ENCODE measurements around the gene FRS3.

Gene FRS3

DNA sequence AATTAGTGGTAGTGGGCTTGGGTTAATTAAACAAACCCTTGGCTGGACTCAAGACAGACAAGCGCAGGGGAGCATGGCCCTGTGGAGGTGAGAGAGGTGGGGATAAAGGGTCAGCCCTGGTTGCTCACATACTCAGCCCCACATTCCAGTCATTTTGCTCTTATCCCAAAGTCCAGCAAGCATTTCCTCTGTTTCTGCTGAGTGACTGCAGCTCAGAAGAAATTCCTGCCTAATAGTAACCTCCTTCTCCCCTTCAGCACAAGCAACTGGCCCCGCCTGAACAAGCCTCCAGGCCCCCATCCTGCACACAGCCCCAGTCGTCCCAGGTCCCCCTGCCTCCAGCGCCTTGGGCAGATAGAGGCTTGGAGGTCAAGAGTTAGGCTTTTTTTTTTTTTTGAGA lies 40.7 kb downstream of the FRS3 start:
- no peak for DNase-seq

DNA sequence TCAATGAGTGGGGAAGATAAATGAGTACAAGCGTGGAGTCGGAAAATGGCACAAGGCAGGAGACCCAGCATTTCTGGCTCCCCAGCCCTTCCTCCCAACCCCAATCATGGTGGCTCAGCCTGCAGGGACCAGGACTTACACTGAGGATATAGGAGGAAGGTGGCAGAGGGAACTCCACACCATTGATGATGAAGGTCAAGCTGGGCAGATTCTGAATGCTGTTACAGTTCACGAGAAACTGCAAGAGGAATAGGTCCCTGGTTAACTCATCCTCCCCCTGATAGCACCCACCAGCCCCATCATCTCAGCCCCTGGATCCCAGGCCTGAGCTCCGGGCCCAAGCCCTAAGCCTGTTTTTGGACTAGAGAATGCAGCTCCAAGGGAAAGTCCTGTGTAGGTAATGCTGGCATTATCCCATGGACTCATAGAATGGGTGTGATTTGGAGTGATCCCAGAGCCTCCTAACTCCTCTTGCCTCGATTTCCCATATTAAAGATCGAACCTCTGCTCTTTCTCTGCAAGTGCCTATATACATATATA lies 42.0 kb downstream of the FRS3 start:
- DNase-seq = no peak

DNA sequence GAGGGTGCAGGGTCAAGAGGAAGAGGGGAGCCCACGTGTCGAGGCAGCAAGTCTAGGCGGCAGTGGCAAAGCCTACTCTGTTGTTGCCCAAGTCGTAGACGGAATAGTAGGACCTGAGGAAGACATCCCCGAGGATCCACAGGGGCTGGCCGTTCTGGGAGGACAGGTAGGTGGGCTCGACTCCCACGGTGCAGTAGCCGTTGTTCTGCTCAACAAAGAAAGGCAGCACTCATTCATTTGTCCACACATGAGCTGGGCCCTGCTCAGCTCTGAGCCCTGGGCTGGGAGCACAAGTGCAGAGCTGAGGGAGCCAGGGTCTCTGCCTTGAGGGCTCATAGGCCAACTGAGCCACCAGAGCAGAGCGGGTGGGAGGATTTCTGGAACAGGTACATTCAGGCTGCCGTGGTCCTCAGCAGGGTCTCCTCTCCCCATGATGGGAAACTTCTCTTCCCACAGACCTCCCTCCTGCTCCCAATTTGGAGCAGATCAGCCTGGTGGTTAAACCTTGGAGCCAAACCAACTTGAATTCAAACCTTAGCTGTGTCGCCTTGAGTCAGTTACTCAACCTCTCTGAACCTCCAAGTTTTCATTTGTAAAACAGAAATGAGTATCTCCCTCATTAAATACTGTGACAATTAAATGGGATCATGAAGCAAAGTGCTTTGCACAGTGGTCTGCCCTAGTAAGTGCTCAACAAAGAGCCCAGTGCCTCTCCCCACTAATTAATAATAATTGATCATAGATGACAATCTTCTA lies 42.7 kb downstream of the FRS3 start:
- no peak for DNase-seq

DNA sequence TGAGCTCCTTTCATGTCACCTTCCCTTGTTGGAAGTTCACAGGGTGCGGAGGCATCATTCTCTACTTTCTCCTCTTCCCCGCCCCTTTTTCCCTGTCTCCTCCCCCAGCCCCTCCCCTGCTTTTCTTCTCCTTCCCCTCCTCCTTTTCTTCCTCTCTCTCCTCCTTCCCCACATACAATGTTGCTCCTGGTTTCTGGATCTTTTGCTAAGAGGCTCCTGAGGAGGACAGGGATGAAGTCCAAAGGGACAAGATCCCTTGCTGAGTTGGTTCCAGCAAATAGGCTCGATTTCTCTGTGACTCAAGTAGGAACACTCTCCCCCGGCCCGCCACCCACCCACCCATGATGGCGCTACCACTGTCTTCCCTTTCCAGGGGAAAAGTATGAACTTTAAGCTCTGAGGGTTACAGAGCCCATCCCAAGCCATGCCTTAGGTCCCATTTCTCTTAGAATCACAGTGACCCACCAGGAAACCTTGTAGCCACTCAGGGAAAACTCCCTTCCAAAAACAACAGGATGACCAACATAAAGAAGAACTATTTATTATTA lies 43.4 kb downstream of the FRS3 start:
- no peak for DNase-seq

DNA sequence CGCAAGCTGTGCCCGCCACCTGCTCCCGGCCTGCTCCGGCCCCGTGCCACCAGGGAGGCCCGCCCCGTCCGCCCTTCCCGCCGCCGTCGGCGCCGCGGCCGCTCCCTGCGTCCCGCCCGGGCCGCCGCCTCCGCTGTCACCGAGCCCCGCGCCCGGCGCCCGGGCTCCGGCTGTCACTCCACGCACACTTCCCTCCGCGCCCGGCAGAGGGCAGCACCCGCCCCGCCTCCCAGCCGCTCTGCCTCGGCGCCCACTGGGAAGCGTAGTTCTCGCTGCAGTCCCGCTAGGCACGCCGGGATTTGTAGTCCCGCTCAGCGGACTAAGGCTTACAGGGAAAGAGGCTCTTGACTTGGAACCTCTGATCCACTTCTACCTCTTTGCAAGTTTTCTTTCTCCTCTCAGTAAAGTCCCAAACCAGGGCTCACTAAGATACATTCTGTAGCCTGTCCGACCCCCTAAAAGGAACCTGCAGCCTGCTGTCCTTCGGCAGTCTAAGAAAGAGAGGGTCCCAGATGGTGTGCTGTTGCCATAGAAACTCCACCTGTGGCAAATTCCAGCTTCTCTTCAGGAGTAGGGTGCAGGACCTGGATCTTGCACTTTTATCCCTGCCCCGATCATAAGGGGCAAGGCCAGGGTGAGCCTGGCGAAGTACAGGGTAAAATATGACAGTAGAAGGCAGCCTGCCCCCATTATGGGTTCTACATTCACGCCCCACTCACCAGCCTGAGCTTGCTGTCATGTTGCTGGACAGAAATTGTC lies 44.1 kb downstream of the FRS3 start, which contains the start of gene TFEB:
TFEB (minus strand) TSS at position 182 of the 759 bp plus-strand sequence. CDS start 44,395 bp downstream, outside the sequence.
- DNase-seq = peak; percentile 94

DNA sequence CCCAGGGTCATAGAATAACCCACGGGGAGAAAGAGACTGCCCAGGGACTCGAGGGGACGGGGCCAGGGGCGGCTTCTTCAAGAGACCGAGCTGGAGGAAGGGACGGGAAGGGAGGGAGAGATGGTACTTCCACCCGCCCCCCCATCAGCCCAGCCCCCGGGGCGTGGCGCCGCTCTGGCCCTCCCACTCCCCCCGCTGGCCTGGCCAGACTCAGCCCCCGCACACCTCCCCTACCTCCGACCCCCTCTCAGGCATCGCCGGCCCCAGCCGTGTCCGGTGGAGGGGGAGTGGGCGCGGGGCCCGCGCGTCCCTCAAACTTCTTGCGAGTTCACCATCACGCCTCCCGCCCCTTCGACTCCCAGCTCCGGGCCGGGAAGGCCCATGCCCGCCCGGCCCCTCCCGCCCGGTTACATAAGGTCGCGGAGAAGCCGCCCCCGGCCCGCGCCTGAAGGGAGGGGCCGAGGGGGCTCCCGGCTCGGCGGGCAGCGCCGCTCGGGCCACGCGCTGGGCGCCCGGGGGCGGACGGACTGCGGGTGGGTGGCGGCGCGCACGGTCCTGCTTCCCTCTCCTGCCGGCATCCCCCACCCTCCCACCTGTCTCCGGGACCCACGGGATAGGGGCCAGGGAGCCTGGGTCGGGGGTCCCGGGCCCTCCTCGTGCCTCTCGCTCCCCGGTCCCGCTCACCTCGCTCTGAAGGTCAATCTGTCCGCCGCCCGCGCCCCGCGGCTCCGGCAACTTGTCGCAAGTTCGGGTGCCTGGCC lies 44.9 kb downstream of the FRS3 start:
- DNase-seq = peak; percentile 76

DNA sequence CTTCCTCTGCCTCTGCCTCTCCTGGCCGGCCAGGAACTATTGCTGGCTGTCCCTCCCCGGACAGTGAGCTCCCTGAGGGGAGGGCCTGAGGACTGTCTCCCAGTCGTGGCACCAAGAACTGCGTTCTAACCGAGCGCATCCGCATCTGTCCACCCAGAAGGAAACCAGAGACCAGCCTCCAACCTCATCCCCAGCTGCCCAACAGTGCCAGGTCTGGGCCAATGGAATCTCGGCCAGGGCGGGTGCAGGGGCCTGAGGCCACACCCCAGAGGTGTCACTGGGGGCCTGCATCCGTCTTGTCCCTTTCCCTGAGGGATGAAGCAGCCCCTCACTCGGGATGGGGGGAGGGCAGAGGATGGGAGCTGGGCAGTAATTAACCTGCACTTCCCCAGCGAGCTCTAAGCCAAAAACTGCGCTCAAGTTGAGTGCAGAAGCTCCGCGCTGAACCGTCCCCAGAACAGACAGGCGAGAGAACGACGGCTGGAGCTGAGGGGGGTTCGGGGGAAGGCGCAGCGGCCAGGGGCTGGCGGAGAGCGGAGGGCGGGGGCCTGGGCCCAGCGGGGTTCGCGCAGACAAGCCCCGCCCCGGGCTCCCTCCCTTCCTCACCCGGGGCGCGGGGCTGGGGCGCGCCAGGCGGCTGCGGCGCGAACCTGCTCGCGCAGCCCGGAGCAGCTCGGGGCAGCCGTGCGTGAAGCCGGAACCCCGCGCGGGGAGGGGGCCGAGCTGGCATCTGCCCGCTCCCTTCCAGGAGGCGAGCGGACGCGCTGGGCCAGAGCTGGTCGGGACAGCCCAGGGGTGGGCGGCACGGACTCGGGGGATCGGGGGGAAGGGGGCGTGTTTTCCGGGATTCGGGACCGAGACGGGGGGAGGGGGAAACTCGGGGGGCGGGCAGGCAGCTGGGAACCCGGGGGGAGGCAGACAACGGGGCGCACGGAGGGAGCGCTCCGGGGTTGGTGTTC lies 45.7 kb downstream of the FRS3 start:
- DNase-seq = peak; percentile 78

DNA sequence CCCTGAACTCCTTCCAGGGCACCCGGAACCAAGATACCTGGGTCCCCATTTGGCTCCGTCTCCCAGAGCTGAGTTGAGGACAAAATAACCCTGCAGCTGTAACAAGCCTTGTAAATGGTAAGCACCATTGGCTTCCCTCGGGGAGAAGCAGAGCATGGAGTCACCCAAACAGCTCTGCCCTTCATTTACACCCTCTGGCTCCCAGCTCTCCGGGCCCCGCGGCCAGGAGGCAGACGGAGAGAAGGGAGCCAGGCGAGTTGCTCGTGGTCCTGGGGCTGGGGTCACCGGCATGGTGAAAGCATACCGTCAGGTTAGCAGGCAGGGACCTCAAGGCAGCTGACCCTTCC lies 46.4 kb downstream of the FRS3 start:
- peak; percentile 17 for DNase-seq

DNA sequence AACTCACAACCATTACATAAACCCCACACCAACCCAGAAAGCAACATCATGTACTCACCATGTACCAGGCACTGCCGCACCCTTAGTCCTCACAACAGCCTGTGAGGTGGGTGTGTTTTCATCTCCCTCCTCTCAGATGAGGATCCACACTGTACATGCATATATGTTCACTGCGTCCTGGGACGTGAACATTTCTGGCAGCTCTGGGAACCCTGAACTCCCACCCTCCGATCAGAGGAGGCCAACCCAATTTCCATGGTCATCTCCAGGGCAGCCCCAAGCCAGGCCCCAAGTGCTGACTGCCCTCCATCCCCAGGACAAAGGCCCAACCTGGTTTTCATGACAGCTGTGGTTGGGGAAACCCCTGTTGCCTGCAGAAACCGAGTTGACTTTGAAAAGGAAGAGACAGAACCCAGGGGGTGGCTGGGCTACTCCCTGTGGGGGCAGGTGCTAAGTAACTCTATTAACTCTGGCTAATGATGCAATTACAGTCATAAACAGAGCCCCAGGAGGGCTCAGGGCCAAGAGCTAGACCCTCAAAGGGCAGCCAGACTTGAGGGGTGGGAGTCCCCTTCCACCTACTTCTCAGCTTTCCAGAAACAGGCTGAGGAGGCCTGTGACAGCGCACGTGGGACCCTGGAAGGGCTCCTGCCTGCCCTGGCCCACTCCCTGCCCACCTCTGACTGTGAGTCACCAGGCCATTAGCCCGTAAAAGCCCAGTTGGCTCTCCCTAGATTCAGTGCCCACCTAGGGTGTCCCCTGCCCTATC lies 46.9 kb downstream of the FRS3 start:
- peak; percentile 81 for DNase-seq

DNA sequence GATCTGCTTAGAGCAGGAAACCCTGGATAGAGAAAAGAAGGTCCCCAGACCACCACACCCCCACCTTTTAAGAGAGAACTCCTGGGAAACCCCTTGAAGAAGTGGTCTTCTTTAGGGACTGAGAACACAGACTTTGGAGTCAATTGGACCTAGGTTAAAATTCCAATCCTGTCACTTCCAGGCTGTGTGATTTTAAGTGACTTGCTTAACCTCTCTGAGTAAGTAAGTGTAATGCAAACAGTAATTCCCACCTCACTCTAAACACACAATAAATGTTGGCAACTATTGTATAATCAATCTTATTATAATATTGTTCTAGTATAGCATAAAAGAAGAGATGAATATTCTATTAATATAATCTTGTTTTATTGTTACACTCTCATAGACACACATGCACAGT lies 47.6 kb downstream of the FRS3 start:
- no peak for DNase-seq

DNA sequence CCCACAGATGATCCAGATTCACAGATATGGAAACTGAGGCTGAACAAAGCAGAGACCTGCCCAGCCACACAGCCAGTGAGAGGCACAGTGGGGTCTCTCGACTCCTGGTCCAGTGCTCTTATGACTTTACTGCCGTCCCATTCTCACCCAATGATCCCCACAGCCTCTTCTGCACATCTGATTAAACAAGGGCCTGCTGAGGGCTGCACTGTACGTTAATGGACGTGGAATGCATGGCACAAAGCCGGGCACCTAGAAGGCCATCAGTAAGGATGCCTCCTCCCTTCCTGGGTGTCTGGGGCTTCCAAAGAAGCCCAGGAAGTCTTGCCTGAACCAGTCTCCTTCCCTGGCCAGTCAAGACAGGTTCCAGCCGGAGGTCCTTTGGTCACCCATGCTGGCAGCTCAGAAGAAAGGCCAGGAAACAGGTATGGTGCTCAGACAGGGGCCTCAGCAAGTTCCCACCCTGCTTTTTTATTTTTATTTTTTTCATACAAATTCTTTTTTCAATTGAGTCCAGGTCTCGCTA lies 48.1 kb downstream of the FRS3 start:
- no peak for DNase-seq

DNA sequence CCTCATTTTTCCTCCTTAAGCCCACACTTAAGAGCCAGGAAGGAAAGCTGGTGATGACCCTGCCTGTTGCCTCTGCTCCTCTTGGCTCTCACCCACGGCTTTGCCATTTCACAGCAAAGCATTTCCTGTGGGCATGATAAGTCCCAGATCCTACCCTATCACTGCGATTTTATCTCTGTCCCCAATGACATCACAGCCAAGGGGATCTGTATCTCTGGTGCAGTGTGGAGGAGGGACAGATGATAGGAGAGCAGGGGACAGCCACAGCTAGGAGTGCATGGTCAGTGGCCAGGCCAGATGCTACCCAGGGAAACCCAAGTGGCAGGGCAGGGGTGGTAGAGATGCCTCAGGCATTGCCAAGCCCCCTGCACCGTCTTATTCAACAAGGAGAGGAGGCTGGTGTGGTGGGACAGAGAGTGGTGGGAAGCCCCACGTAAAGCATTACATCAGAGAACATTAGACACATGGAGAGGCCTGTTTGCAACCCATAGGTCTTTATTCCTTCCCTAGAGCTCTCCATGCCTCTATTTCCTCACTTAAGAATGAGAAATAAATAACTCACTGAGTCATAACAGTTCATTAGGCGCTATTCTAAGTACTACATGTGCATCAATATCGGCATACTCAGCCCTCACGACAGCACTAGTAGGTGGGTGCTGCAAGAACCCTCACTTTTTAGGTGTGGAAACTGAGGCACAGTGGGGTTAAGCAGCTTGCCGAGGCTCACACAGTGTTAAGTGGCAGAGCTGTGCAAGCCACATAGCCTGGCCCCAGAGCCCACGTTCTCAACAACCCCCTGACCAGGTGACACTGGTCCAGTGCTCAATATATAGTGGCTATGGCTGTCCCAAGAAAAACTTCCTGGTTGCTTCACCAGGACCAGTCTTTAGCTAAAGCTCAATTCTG lies 48.9 kb downstream of the FRS3 start:
- DNase-seq = peak; percentile 22

DNA sequence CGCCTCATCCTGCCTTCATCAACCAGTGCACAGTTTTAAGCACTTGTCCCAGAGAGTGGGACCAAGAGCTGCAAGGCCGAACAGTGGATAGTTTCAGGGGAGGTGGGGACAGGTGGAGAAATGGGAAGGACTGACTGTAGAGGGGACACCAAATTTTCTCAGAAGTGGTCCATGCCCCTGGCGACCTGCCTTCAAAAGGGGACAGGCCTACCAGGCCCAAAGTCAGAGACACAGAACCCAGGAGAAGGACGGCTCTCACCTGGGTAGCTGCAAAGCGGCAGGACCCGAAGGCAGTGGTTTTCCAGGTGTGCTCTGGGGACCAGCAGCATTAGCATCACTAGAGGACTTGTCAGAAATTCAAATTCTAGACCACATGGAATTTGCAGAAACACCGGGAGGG lies 50.1 kb downstream of the FRS3 start:
- no peak for DNase-seq

DNA sequence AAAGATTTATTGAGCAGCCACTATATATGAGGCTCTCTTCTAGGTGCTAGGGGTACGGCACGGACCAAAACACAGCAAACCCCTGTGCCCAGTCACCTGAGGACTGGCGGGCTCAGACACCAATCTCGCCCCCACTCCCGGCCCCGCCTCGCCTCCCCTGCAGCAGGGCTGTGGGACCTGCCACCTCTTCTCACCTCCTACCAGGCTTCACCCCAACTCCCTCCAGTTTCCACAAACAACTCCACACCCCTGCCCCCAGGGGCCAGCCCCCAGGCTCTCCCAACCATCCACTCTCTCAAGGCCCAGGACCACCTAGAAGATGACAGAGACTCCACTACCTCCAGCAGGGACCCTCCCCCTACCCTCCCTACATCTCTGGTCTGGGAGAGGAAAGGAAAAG lies 50.7 kb downstream of the FRS3 start:
- DNase-seq = no peak

DNA sequence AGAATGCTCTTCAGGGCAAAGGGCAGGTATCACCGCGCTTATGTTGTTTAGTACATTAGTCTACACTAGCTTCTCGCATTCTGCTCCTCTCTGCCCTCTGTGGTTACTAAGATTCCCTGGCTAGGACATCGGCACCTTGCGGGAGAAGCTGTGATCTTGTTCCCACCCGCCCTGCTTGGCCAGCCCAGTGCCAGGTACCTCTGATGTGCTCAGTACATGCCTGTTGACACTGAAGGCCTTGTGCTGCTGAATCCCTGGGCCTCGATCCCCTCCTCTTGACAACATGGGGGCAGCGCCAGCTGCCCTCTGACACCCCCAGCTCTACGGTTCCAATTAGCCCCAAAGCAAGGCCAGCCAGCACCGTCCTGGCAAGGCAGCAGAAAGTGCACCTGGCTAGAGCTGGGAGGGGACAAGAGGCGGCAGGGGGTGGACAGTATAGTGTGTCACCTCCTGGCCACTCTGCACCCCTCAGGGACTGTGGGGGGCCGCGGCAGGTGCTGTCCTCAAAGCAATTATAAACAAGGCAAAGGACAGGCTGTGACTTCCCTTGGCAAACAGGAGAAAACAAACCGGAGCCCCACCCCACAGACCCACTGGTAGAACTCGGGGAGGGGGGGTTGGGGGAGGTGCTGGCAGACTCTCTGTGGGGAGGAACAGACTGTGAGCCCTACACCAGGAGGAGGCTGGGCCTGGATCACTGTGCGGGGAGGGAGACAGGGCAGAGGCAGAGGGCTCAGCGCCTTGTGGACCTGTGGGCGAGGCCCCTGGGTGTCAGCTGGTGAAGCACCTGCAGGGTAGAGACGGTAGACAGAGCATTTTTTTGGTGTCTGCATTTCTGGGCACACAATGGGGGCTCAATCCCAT lies 51.4 kb downstream of the FRS3 start:
- DNase-seq = no peak

DNA sequence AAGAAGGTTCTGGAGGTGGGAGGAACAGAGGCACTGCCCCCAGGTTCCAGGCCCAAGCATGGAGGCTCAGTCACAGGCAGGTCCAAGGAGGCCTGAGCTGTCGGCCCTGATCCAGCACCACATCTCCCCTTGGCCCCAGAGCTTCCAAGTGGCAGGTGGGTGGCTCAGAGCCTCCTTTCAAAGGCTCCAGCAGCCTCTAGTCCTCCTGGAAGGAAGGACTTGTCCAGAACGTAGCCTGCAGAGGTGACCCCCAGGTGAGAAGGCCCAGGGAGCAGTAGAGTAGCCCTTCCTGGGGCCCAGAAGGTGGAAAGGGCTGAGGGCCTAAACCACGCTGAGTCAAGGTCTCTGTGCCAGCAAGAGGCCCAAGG lies 52.0 kb downstream of the FRS3 start:
- DNase-seq = no peak

DNA sequence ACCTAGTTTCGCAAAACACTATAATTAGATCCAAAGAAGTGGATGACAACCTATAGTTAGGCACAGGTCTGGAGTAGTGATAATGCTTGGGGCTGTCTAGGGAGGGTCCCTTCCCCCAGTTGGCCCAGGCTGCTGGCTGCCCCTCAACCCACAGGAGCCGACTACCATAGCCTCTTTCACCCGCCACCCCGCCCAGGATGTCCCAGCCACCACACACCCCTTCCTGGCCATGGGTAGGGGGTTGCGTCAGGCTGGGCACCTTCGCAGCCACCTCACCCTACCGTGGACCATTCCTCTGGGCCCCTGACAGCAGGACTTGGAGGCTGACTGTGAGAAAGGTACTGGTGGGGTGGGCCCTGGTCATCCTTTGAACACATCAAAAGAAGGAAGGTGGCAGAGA lies 52.8 kb downstream of the FRS3 start:
- DNase-seq = no peak

DNA sequence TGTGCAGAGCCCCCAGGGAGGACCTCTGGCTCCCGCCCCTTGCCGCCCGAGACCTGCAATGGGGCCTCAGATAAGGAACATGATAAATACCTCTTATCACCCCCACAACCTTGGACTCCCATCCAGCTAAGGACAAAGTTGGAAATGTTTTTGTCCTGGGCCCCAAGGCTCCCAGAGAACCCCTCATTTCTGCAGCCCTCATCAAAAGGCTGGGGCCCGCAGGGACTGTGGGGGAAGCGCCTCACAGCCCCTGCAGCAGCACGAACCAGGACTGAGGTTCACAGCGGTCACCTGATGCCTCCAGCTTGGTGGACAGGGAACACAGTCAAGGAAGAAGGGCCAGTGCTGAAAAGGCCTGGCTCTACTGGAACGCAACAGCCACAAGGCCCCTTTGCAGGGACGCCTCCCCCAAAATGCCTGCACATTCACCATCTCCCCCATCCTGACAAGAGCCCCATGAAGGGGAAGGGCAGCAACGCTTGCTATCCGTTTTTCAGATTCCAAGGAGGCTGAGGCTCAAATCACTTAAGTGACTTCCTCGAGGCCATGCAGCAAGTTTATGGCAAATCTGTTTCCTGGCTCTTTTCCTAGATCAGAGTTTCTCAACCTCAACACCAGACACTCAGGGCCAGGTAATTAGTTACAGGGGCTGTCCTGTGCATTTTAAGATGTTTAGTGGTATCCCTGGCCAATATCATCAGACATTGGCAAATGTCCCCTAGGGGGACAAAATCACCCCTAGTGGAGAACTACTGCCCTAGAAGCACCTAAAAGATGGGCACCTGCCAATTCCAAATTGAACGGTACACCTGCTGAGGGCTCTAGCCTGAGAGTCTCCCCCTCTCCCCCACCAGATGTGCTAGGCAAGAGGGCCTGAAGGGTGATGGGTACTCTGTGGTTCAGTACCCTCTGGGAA lies 54.9 kb downstream of the FRS3 start:
- DNase-seq = no peak

All from CD4-positive, alpha-beta T cell treated with Interleukin-10 for 1 hour (primary cell).